CD4-positive, alpha-beta T cell treated with Interleukin-6 for 4 hours (primary cell): Measurements from ENCODE around the gene WNT7B.

Source experiments
- DNase-seq: peaks from one replicate; pipeline ENCODE4 v3.0.0-alpha.2; 2020; ENCODE audit warnings: mixed read lengths

Gene WNT7B

DNA sequence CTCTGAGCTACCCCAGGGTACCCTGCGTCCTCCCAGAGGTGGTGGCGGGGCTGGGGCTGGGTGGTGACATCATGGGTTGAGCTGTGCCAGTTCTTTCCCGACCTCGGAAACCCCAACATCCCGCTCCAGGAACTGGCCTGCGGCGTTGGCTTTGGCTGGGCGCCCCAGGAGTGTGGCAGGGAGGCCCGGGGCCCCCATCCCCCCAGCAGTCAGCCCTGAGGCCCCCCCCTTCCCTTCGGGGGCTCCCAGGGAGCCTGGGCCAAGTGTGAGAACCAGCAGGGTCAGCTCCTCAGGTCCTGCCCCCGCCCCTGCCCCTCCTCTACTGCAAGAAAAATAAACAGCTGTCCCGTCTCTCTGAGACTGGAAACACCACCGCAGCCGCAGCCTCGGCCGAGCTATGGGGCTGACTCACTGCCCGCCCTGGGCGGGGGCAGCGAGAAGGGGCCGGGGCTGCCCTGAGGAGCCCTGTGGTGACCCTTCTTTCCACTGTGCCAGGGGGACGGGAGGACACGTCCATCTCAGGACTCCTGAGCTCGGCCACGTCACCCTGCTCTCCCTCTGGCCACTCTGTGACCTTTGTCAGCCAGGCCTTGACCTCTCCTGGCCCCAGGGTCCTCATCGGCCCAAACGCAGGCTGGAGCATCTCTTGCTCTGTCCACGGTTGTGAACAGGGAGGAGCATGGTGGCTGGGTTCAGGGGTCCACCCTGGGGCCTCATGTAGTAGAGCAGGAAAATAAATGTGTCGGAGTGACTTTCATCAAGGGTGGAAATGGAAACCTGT is 73.4 kb downstream of the WNT7B start:
- no peak for DNase-seq

DNA sequence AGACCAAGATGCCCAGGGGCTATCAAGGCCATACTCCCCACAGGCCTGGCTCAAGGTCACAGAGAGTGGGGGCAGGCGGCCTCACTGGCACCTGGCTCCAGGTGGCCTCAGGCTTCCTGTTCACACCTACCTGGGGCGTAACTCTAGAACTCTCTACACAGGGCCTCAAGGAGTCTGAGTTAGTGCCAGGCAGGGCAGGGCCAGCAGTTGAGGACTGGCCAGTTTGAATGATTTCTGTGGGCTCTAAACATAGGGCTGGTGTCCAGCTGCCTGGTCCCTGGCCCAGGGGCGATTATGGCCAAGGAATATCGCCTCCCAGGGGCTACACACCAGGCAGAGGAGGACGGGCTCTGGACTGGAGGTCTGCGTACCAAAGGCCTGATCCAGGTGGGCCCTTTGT is 79.2 kb downstream of the WNT7B start:
- no peak for DNase-seq

DNA sequence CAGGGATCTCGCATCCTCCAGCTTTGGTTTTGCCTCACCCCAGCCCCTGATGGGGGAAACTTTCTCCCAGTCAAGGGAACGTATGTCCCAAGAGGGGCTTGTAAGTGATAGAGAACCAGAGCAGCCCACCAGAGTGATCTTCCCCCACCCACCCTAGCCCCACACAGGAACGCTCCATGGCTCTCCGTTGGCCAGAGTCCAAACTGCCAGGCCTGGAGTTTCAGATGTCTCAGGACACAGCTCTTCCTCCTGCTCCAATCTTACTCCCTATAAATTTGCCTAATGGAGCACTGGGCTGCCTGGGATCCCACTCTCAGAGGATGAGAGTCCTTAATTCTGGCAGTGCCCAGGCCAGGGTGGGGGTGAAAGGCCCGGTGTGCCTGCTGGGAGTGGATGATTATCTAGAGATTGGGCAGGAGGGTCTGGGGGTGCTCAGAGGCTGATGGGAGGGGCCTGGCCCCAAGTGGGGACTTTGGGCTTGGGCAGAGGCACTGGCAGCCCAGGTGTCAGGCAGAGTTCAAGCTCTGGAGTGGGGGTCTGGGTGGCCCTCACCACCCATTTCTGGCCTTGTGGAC is 79.9 kb downstream of the WNT7B start:
- no peak for DNase-seq

GRCh38 chr22:45896153-45896951 is 80.6 kb downstream of the WNT7B start:
- DNase-seq = no peak

GRCh38 chr22:45895436-45896152 is 81.4 kb downstream of the WNT7B start:
- DNase-seq = no peak

GRCh38 chr22:45893516-45893915 is 83.4 kb downstream of the WNT7B start:
- DNase-seq = no peak

GRCh38 chr22:45892681-45893461 is 84.1 kb downstream of the WNT7B start:
- DNase-seq = no peak

DNA sequence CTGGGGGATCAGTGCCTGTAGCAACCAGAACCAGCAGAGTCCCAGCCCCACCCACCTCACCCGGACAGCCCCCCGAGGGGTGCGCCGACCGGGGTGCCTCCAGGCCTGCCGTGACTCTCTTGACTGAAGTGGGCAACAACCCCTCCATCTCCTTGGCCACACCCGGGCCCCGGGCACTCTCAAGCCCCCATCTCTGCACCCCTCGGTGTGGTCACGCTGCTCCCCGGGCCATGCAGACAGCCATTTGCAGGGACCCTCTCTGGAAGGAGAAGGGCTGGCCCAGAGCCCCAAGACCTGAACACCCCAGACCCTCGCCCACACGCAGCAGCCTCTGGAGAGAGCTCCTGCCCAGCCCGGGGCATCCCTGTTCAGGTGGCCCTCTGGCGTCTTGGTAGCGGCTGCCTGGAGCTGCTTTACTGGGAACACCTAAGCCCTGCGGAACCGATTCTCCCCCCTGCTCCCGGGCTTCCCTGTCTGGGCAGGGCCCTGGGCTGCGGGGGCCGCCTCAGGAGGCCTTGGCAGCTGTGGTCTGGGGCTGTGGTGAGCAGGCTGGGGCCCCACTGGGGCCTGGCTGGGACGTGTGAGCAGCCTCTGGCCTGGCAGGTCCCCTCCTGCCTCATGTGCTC is 84.9 kb downstream of the WNT7B start:
- no peak for DNase-seq

GRCh38 chr22:45891471-45891995 is 85.4 kb downstream of the WNT7B start:
- DNase-seq = no peak

DNA sequence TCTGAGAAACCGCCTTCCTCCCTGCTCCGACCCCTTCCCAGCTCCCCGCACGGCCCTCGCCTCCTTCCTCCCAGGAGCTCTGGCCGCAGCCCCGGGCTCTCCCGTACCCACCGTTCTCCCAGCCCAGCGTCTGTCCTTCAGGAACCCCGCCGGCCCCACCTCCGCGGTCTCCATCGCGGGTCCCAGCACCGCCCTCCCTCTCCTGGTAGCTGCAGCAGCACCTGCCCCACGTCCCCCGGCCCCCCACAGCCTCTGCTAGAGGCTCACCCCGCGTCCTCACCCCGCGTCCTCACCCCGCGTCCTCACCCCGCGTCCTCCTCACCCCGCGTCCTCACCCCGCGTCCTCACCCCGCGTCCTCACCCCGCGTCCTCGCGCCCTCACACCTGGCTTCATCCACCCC is 85.9 kb downstream of the WNT7B start:
- DNase-seq = no peak

- DNase-seq = no peak
These were observed 86.7 kb downstream of the WNT7B start for GRCh38 chr22:45890351-45890635.

- no peak for DNase-seq
These were observed 87.2 kb downstream of the WNT7B start for GRCh38 chr22:45889539-45890350.

- DNase-seq = no peak
These were observed 87.8 kb downstream of the WNT7B start for GRCh38 chr22:45889093-45889538.

GRCh38 chr22:45888221-45889092 is 88.5 kb downstream of the WNT7B start:
- DNase-seq = no peak

DNA sequence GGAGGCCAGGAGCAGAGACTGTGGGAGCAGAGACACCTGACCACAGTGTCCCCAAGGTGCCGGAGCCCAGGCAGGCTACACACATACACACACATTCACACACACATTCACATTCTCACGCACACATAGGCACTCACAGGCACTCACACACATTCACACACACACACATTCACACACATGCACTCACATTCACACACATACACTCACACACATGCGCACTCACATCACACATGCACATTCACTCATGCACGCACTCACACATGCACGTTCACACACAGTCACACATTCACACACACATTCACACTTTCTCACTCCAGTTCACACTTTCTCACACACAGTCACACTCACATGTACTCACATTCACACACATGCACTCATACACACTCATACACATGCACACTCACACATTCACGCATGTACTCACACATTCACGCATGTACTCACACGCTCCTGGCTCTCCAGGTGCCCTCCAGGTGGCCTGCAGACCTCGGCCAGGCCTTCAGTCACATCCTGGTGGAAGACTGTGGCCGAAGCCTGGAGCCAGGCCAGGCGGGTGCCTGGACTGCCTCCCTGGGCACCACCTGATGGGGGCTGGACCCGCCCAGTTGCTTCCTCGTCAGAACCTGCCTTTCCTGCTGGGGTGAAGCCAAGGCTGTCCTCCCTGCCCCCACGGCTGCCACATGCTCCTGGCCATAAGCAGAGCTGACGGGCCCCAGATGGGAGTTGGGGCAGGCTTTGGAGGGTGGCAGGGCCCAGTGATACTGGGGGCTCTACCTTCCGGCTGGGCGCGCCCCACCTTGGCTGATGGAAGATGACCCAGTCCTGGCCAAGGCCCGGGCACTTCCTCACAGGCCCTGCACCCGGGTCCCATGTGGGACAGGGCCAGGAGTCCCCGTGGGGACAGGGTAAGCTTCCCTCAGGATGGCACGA is 89.5 kb downstream of the WNT7B start:
- no peak for DNase-seq

GRCh38 chr22:45886540-45886939 is 90.4 kb downstream of the WNT7B start:
- no peak for DNase-seq

GRCh38 chr22:45885941-45886395 is 91.0 kb downstream of the WNT7B start:
- DNase-seq = no peak

GRCh38 chr22:45885171-45885840 is 91.7 kb downstream of the WNT7B start:
- no peak for DNase-seq
